ENCODE measurements around the gene ASTE1. TPM values are rescaled to one million over a fixed set of nuclear protein-coding genes. Genes with fewer than 3 reads are reported as not detected.
A peak's percentile ranks its signal among the peaks of the same experiment; 100 is the strongest.

ASTE1 gene
- total and polyA plus RNA-seq, 2 donors from 2014 or later, result 3.9 to 8.9 TPM

GRCh38 chr3:130990282-130990681 is 36.3 kb downstream of the ASTE1 start:
- intact Hi-C loops (cut with DNase I), result no loop called here
- H3K27me3 ChIP-seq (ENCODE audit: control insufficient read depth, insufficient read depth, low read length), result no peaks in the 10 kb centered on the region
- no peak overlapping the region for H3K4me3 ChIP-seq (ENCODE audit: low read length in 3 of 3)
- FAIRE-seq, result no peak
- TF ChIP-seq, protein P1, sequence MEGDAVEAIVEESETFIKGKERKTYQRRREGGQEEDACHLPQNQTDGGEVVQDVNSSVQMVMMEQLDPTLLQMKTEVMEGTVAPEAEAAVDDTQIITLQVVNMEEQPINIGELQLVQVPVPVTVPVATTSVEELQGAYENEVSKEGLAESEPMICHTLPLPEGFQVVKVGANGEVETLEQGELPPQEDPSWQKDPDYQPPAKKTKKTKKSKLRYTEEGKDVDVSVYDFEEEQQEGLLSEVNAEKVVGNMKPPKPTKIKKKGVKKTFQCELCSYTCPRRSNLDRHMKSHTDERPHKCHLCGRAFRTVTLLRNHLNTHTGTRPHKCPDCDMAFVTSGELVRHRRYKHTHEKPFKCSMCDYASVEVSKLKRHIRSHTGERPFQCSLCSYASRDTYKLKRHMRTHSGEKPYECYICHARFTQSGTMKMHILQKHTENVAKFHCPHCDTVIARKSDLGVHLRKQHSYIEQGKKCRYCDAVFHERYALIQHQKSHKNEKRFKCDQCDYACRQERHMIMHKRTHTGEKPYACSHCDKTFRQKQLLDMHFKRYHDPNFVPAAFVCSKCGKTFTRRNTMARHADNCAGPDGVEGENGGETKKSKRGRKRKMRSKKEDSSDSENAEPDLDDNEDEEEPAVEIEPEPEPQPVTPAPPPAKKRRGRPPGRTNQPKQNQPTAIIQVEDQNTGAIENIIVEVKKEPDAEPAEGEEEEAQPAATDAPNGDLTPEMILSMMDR (IDR thresholded peaks at IDR 0.05; ENCODE audit: borderline replicate concordance, extremely low read depth, insufficient read depth), result no peak
- H3K27ac ChIP-seq (ENCODE audit: low read depth in 2 of 2, low read length in 2 of 2), result no peak overlapping the region
- H3K9ac ChIP-seq (ENCODE audit: low read length in 3 of 3), result no peak overlapping the region
- H3K36me3 ChIP-seq (ENCODE audit: control insufficient read depth in 2 of 3, insufficient read depth in 3 of 3, low read length in 3 of 3), result peaks cover 0 to 9% (median 3%) of the 10 kb centered on the region in 3 donors
- no peaks in the 10 kb centered on the region for H3K4me1 ChIP-seq (ENCODE audit: control insufficient read depth in 2 of 3, insufficient read depth in 2 of 3, low read depth in 1 of 3, low read length in 3 of 3)
- H3K9me3 ChIP-seq (ENCODE audit: control insufficient read depth in 2 of 3, insufficient read depth in 1 of 3, low read length in 3 of 3), result no peaks in the 10 kb centered on the region
- peak in 1 of 5 donors; percentile 8 for DNase-seq

GRCh38 chr3:130981469-130981868 is 45.2 kb downstream of the ASTE1 start:
- Histone ChIP-seq H3K27me3 (ENCODE audit: control insufficient read depth, insufficient read depth, low read length) (no peaks in the 10 kb centered on the region), H3K4me1 (ENCODE audit: control insufficient read depth in 2 of 3, insufficient read depth in 2 of 3, low read depth in 1 of 3, low read length in 3 of 3) (no peaks in the 10 kb centered on the region), H3K27ac (ENCODE audit: low read depth in 2 of 2, low read length in 2 of 2) (no peak overlapping the region), H3K9ac (ENCODE audit: low read length in 3 of 3) (no peak overlapping the region), H3K4me3 (ENCODE audit: low read length in 3 of 3) (no peak overlapping the region), H3K36me3 (ENCODE audit: control insufficient read depth in 2 of 3, insufficient read depth in 3 of 3, low read length in 3 of 3) (peaks cover 0 to 4% (median 0%) of the 10 kb centered on the region in 3 donors), H3K9me3 (ENCODE audit: control insufficient read depth in 2 of 3, insufficient read depth in 1 of 3, low read length in 3 of 3) (no peaks in the 10 kb centered on the region)
- TF ChIP-seq, protein P1 (IDR thresholded peaks at IDR 0.05; ENCODE audit: borderline replicate concordance, extremely low read depth, insufficient read depth), result no peak
- intact Hi-C loops (cut with DNase I), result no loop called here
- no peak for FAIRE-seq
- DNase-seq, result no peak

GRCh38 chr3:130979117-130979516 is 47.5 kb downstream of the ASTE1 start:
- H3K36me3 ChIP-seq (ENCODE audit: control insufficient read depth in 2 of 3, insufficient read depth in 3 of 3, low read length in 3 of 3), result peaks cover 0 to 7% (median 6%) of the 10 kb centered on the region in 3 donors
- TF ChIP-seq, protein P1 (IDR thresholded peaks at IDR 0.05; ENCODE audit: borderline replicate concordance, extremely low read depth, insufficient read depth), result no peak
- no peak for FAIRE-seq
- H3K4me1 ChIP-seq (ENCODE audit: control insufficient read depth in 2 of 3, insufficient read depth in 2 of 3, low read depth in 1 of 3, low read length in 3 of 3), result no peaks in the 10 kb centered on the region
- no peaks in the 10 kb centered on the region for H3K27me3 ChIP-seq (ENCODE audit: control insufficient read depth, insufficient read depth, low read length)
- no peak for DNase-seq
- no peak overlapping the region for H3K4me3 ChIP-seq (ENCODE audit: low read length in 3 of 3)
- intact Hi-C loops (cut with DNase I), result no loop called here
- no peak overlapping the region for H3K9ac ChIP-seq (ENCODE audit: low read length in 3 of 3)
- H3K9me3 ChIP-seq (ENCODE audit: control insufficient read depth in 2 of 3, insufficient read depth in 1 of 3, low read length in 3 of 3), result no peaks in the 10 kb centered on the region
- H3K27ac ChIP-seq (ENCODE audit: low read depth in 2 of 2, low read length in 2 of 2), result no peak overlapping the region

- DNase-seq (no peak), FAIRE-seq (no peak)
- H3K4me1 ChIP-seq (ENCODE audit: control insufficient read depth in 2 of 3, insufficient read depth in 2 of 3, low read depth in 1 of 3, low read length in 3 of 3), result no peaks in the 10 kb centered on the region
- intact Hi-C loops (cut with DNase I), result no loop called here
- H3K9me3 ChIP-seq (ENCODE audit: control insufficient read depth in 2 of 3, insufficient read depth in 1 of 3, low read length in 3 of 3), result no peaks in the 10 kb centered on the region
- H3K9ac ChIP-seq (ENCODE audit: low read length in 3 of 3), result no peak overlapping the region
- H3K36me3 ChIP-seq (ENCODE audit: control insufficient read depth in 2 of 3, insufficient read depth in 3 of 3, low read length in 3 of 3), result peaks cover 0 to 9% (median 4%) of the 10 kb centered on the region in 3 donors
- TF ChIP-seq, protein P1 (IDR thresholded peaks at IDR 0.05; ENCODE audit: borderline replicate concordance, extremely low read depth, insufficient read depth), result no peak
- H3K27me3 ChIP-seq (ENCODE audit: control insufficient read depth, insufficient read depth, low read length), result no peaks in the 10 kb centered on the region
- no peak overlapping the region for H3K27ac ChIP-seq (ENCODE audit: low read depth in 2 of 2, low read length in 2 of 2)
- no peak overlapping the region for H3K4me3 ChIP-seq (ENCODE audit: low read length in 3 of 3)
Observed at GRCh38 chr3:130976706-130977105, 49.9 kb downstream of the ASTE1 start.

Measured in kidney (tissue), 14 donors.